ENCODE results near the gene MYOF.

MYOF gene

GRCh38 chr10:93398528-93398927 lies 83.6 kb downstream of the MYOF start:
- H3K4me1 ChIP-seq (ENCODE audit: control insufficient read depth, low read depth, low read length): no peaks in the 10 kb centered on the region

GRCh38 chr10:93397020-93397419 lies 85.1 kb downstream of the MYOF start:
- no peaks in the 10 kb centered on the region for H3K36me3 ChIP-seq (ENCODE audit: control insufficient read depth, low read depth, low read length)
- no peak overlapping the region for H3K9ac ChIP-seq (ENCODE audit: low read length)
- H3K4me1 ChIP-seq (ENCODE audit: control insufficient read depth, low read depth, low read length): no peaks in the 10 kb centered on the region
- H3K27me3 ChIP-seq (ENCODE audit: control insufficient read depth, insufficient read depth, low read length): no peaks in the 10 kb centered on the region
- H3K27ac ChIP-seq (ENCODE audit: low read length): no peak overlapping the region
- no peak overlapping the region for H3K4me3 ChIP-seq (ENCODE audit: low read length)
- no peaks in the 10 kb centered on the region for H3K9me3 ChIP-seq (ENCODE audit: control insufficient read depth, low read depth, low read length)

More at GRCh38 chr10:93398528-93398927, 83.6 kb downstream of the MYOF start:
- no peaks in the 10 kb centered on the region for H3K9me3 ChIP-seq (ENCODE audit: control insufficient read depth, low read depth, low read length)
- no peak overlapping the region for H3K4me3 ChIP-seq (ENCODE audit: low read length)
- no peak overlapping the region for H3K27ac ChIP-seq (ENCODE audit: low read length)
- no peaks in the 10 kb centered on the region for H3K27me3 ChIP-seq (ENCODE audit: control insufficient read depth, insufficient read depth, low read length)
- H3K9ac ChIP-seq (ENCODE audit: low read length): no peak overlapping the region
- no peaks in the 10 kb centered on the region for H3K36me3 ChIP-seq (ENCODE audit: control insufficient read depth, low read depth, low read length)

- no peak overlapping the region for H3K9ac ChIP-seq (ENCODE audit: low read length)
- H3K4me1 ChIP-seq (ENCODE audit: control insufficient read depth, low read depth, low read length): no peaks in the 10 kb centered on the region
- H3K27me3 ChIP-seq (ENCODE audit: control insufficient read depth, insufficient read depth, low read length): no peaks in the 10 kb centered on the region
- H3K36me3 ChIP-seq (ENCODE audit: control insufficient read depth, low read depth, low read length): no peaks in the 10 kb centered on the region
- no peaks in the 10 kb centered on the region for H3K9me3 ChIP-seq (ENCODE audit: control insufficient read depth, low read depth, low read length)
- H3K27ac ChIP-seq (ENCODE audit: low read length): no peak overlapping the region
- no peak overlapping the region for H3K4me3 ChIP-seq (ENCODE audit: low read length)
Measured at GRCh38 chr10:93393211-93393610, 88.9 kb downstream of the MYOF start.

- Histone ChIP-seq H3K4me1 (ENCODE audit: control insufficient read depth, low read depth, low read length) (no peaks in the 10 kb centered on the region), H3K4me3 (ENCODE audit: low read length) (no peak overlapping the region), H3K36me3 (ENCODE audit: control insufficient read depth, low read depth, low read length) (no peaks in the 10 kb centered on the region), H3K9ac (ENCODE audit: low read length) (no peak overlapping the region), H3K27me3 (ENCODE audit: control insufficient read depth, insufficient read depth, low read length) (no peaks in the 10 kb centered on the region), H3K9me3 (ENCODE audit: control insufficient read depth, low read depth, low read length) (no peaks in the 10 kb centered on the region), H3K27ac (ENCODE audit: low read length) (no peak overlapping the region)
Measured at GRCh38 chr10:93392121-93392520, 90.0 kb downstream of the MYOF start.

GRCh38 chr10:93390306-93391090 lies 91.6 kb downstream of the MYOF start:
- Histone ChIP-seq H3K4me3 (ENCODE audit: low read length) (no peak overlapping the region), H3K36me3 (ENCODE audit: control insufficient read depth, low read depth, low read length) (no peaks in the 10 kb centered on the region), H3K27ac (ENCODE audit: low read length) (no peak overlapping the region), H3K9ac (ENCODE audit: low read length) (no peak overlapping the region), H3K27me3 (ENCODE audit: control insufficient read depth, insufficient read depth, low read length) (no peaks in the 10 kb centered on the region), H3K9me3 (ENCODE audit: control insufficient read depth, low read depth, low read length) (no peaks in the 10 kb centered on the region), H3K4me1 (ENCODE audit: control insufficient read depth, low read depth, low read length) (no peaks in the 10 kb centered on the region)

GRCh38 chr10:93386631-93387369 lies 95.3 kb downstream of the MYOF start:
- Histone ChIP-seq H3K4me1 (ENCODE audit: control insufficient read depth, low read depth, low read length) (peaks cover 3% of the 10 kb centered on the region), H3K27me3 (ENCODE audit: control insufficient read depth, insufficient read depth, low read length) (no peaks in the 10 kb centered on the region), H3K4me3 (ENCODE audit: low read length) (no peak overlapping the region), H3K9me3 (ENCODE audit: control insufficient read depth, low read depth, low read length) (no peaks in the 10 kb centered on the region), H3K9ac (ENCODE audit: low read length) (no peak overlapping the region), H3K36me3 (ENCODE audit: control insufficient read depth, low read depth, low read length) (no peaks in the 10 kb centered on the region), H3K27ac (ENCODE audit: low read length) (no peak overlapping the region)

GRCh38 chr10:93385345-93385744 lies 96.8 kb downstream of the MYOF start:
- Histone ChIP-seq H3K27me3 (ENCODE audit: control insufficient read depth, insufficient read depth, low read length) (no peaks in the 10 kb centered on the region), H3K9me3 (ENCODE audit: control insufficient read depth, low read depth, low read length) (no peaks in the 10 kb centered on the region), H3K27ac (ENCODE audit: low read length) (no peak overlapping the region), H3K4me3 (ENCODE audit: low read length) (no peak overlapping the region), H3K4me1 (ENCODE audit: control insufficient read depth, low read depth, low read length) (peaks cover 3% of the 10 kb centered on the region), H3K9ac (ENCODE audit: low read length) (no peak overlapping the region), H3K36me3 (ENCODE audit: control insufficient read depth, low read depth, low read length) (no peaks in the 10 kb centered on the region)

GRCh38 chr10:93384006-93384405 lies 98.1 kb downstream of the MYOF start:
- Histone ChIP-seq H3K36me3 (ENCODE audit: control insufficient read depth, low read depth, low read length) (no peaks in the 10 kb centered on the region), H3K4me3 (ENCODE audit: low read length) (no peak overlapping the region)

GRCh38 chr10:93383562-93383981 lies 98.6 kb downstream of the MYOF start:
- no peaks in the 10 kb centered on the region for H3K27me3 ChIP-seq (ENCODE audit: control insufficient read depth, insufficient read depth, low read length)
- H3K36me3 ChIP-seq (ENCODE audit: control insufficient read depth, low read depth, low read length): no peaks in the 10 kb centered on the region
- no peak overlapping the region for H3K27ac ChIP-seq (ENCODE audit: low read length)
- H3K4me3 ChIP-seq (ENCODE audit: low read length): no peak overlapping the region
- H3K4me1 ChIP-seq (ENCODE audit: control insufficient read depth, low read depth, low read length): peaks cover 3% of the 10 kb centered on the region
- H3K9ac ChIP-seq (ENCODE audit: low read length): no peak overlapping the region
- no peaks in the 10 kb centered on the region for H3K9me3 ChIP-seq (ENCODE audit: control insufficient read depth, low read depth, low read length)

More at GRCh38 chr10:93384006-93384405, 98.1 kb downstream of the MYOF start:
- H3K9ac ChIP-seq (ENCODE audit: low read length): no peak overlapping the region
- no peaks in the 10 kb centered on the region for H3K9me3 ChIP-seq (ENCODE audit: control insufficient read depth, low read depth, low read length)
- H3K27me3 ChIP-seq (ENCODE audit: control insufficient read depth, insufficient read depth, low read length): no peaks in the 10 kb centered on the region
- H3K27ac ChIP-seq (ENCODE audit: low read length): no peak overlapping the region
- peaks cover 3% of the 10 kb centered on the region for H3K4me1 ChIP-seq (ENCODE audit: control insufficient read depth, low read depth, low read length)

- Histone ChIP-seq H3K4me3 (ENCODE audit: low read length) (no peak overlapping the region), H3K27ac (ENCODE audit: low read length) (no peak overlapping the region), H3K27me3 (ENCODE audit: control insufficient read depth, insufficient read depth, low read length) (no peaks in the 10 kb centered on the region), H3K36me3 (ENCODE audit: control insufficient read depth, low read depth, low read length) (no peaks in the 10 kb centered on the region), H3K9ac (ENCODE audit: low read length) (no peak overlapping the region), H3K9me3 (ENCODE audit: control insufficient read depth, low read depth, low read length) (no peaks in the 10 kb centered on the region), H3K4me1 (ENCODE audit: control insufficient read depth, low read depth, low read length) (peaks cover 7% of the 10 kb centered on the region)
Measured at GRCh38 chr10:93379731-93380575, 102.2 kb downstream of the MYOF start.

- H3K27ac ChIP-seq (ENCODE audit: low read length): no peak overlapping the region
- peaks cover 7% of the 10 kb centered on the region for H3K4me1 ChIP-seq (ENCODE audit: control insufficient read depth, low read depth, low read length)
- no peak overlapping the region for H3K9ac ChIP-seq (ENCODE audit: low read length)
- H3K4me3 ChIP-seq (ENCODE audit: low read length): no peak overlapping the region
- H3K36me3 ChIP-seq (ENCODE audit: control insufficient read depth, low read depth, low read length): no peaks in the 10 kb centered on the region
- H3K9me3 ChIP-seq (ENCODE audit: control insufficient read depth, low read depth, low read length): no peaks in the 10 kb centered on the region
- no peaks in the 10 kb centered on the region for H3K27me3 ChIP-seq (ENCODE audit: control insufficient read depth, insufficient read depth, low read length)
Measured at GRCh38 chr10:93378997-93379730, 103.0 kb downstream of the MYOF start.

Measured in iPS-18a (cell line).